Lower lobe of right lung (tissue), 2 donors: ENCODE data around the gene TOB1. TPM values are rescaled to one million over a fixed set of nuclear protein-coding genes. Genes with fewer than 3 reads are reported as not detected.

ENCODE experiments used
- ATAC-seq, 2 donors: fragments of 200-7000 bp; cut with Tn5 transposase; one replicate each; pipeline ENCODE4 v1.9.1; 2020 to 2022; ENCODE audit warnings: mild to moderate bottlenecking in 2 of 2, moderate library complexity in 2 of 2
- DNase-seq: peaks from one replicate; pipeline ENCODE4 v3.0.0-alpha.2; 2020
- H3K27ac ChIP-seq: fragments of 200-600 bp; one replicate; pipeline ENCODE4 v1.8.0; 2022
- H3K27me3 ChIP-seq: fragments of 200-600 bp; one replicate; pipeline ENCODE4 v1.8.0; 2022; ENCODE audit warnings: low read depth
- H3K36me3 ChIP-seq: fragments of 200-600 bp; one replicate; pipeline ENCODE4 v1.8.0; 2022; ENCODE audit warnings: mild to moderate bottlenecking
- H3K4me1 ChIP-seq: fragments of 200-600 bp; one replicate; pipeline ENCODE4 v1.8.0; 2022
- H3K4me3 ChIP-seq: fragments of 200-600 bp; one replicate; pipeline ENCODE4 v1.8.0; 2022; ENCODE audit warnings: mild to moderate bottlenecking
- H3K9me3 ChIP-seq: fragments of 200-600 bp; one replicate; pipeline ENCODE4 v1.8.0; 2022
- intact Hi-C: fragments of 100-400 bp; cut with DNase I; formaldehyde crosslinking; loops from one replicate; pipeline ENCODE4 v1.11.0; 2022
- total RNA-seq: library from RNA; stranded (reverse); fragmentation: NEBNext Ultra II Directional; extraction: Animal tissue kit (Norgen Biotek cat#: 25700); gene quantifications from one replicate; pipeline ENCODE4 v1.2.1, GENCODE V29; 2021
- TF ChIP-seq, protein P1 (sequence below): fragments of 200-600 bp; IDR thresholded peaks from one replicate; pipeline ENCODE4 v1.8.0; 2022; ENCODE audit warnings: antibody characterized with exemption, mild to moderate bottlenecking
- donor health status: DM: no; HTN: yes; CAD: no; lungs with severe emphysema.

TOB1 gene
- total RNA-seq, 1 donor from 2014 or later: 72.9 TPM

DNA sequence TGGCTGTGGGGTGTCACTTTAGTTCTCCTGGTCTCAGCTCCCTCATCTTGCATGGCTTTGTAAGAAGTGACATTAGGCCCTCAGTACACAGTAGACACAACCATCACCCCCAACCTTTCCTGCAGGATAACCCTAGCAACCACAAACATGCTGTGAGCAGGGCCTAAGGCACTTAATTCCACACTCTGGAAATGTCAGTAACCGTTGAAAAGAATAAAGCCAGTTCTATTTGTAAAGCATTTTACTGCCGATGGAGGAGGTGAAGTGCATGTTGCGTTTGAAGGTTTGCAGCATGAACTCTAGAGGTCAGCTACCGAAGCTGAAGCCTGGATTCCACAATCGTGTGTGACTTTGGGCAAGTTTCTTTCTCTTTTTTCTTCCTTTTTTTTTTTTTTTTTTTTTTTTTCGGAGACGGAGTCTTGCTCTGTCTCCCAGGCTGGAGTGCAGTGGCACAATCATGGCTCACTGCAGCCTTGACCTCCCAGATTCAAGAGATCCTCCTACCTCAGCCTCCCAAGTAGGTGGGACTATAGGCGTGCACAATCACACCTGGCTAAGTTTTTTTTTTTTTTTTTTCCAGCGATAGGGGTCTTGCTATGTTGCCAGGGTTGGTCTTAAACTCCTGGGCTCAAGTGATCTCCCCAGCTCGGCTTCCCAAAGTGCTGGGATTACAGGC is 26.1 kb upstream of the TOB1 start:
- no peaks in the 10 kb centered on the region for H3K9me3 ChIP-seq
- H3K4me3 ChIP-seq: no peak overlapping the region
- no peaks in the 10 kb centered on the region for H3K36me3 ChIP-seq
- no peaks in the 10 kb centered on the region for H3K27me3 ChIP-seq
- H3K4me1 ChIP-seq: no peaks in the 10 kb centered on the region
- ATAC-seq (no peak), DNase-seq (no peak)
- H3K27ac ChIP-seq: no peak overlapping the region
- intact Hi-C loops: no loop called here
- TF ChIP-seq, protein P1, sequence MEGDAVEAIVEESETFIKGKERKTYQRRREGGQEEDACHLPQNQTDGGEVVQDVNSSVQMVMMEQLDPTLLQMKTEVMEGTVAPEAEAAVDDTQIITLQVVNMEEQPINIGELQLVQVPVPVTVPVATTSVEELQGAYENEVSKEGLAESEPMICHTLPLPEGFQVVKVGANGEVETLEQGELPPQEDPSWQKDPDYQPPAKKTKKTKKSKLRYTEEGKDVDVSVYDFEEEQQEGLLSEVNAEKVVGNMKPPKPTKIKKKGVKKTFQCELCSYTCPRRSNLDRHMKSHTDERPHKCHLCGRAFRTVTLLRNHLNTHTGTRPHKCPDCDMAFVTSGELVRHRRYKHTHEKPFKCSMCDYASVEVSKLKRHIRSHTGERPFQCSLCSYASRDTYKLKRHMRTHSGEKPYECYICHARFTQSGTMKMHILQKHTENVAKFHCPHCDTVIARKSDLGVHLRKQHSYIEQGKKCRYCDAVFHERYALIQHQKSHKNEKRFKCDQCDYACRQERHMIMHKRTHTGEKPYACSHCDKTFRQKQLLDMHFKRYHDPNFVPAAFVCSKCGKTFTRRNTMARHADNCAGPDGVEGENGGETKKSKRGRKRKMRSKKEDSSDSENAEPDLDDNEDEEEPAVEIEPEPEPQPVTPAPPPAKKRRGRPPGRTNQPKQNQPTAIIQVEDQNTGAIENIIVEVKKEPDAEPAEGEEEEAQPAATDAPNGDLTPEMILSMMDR: no peak

DNA sequence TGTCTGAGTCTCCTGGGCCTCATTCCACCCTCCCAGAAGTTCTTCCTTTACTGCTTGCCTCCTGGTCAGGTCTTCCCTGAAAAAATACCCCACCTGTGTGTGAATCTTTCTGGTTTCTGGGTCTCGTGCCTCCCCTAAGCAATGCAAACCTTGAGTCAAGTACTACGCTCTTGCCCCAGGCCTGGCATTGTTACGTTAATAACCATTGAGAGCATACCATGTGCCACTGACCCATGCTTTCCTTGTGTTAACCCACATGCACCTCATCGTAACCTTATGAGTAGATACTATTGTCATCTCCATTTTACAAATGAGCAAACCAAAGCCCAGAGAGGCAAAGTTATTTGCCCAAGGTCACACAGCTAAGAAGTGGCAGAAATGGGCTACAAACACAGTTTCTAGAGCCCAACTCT is 25.4 kb upstream of the TOB1 start:
- TF ChIP-seq, protein P1: no peak
- H3K27ac ChIP-seq: no peak overlapping the region
- H3K4me3 ChIP-seq: no peak overlapping the region
- DNase-seq (no peak), ATAC-seq (no peak)
- H3K9me3 ChIP-seq: no peaks in the 10 kb centered on the region
- no peaks in the 10 kb centered on the region for H3K27me3 ChIP-seq
- no peaks in the 10 kb centered on the region for H3K4me1 ChIP-seq
- intact Hi-C loops: no loop called here
- H3K36me3 ChIP-seq: no peaks in the 10 kb centered on the region

DNA sequence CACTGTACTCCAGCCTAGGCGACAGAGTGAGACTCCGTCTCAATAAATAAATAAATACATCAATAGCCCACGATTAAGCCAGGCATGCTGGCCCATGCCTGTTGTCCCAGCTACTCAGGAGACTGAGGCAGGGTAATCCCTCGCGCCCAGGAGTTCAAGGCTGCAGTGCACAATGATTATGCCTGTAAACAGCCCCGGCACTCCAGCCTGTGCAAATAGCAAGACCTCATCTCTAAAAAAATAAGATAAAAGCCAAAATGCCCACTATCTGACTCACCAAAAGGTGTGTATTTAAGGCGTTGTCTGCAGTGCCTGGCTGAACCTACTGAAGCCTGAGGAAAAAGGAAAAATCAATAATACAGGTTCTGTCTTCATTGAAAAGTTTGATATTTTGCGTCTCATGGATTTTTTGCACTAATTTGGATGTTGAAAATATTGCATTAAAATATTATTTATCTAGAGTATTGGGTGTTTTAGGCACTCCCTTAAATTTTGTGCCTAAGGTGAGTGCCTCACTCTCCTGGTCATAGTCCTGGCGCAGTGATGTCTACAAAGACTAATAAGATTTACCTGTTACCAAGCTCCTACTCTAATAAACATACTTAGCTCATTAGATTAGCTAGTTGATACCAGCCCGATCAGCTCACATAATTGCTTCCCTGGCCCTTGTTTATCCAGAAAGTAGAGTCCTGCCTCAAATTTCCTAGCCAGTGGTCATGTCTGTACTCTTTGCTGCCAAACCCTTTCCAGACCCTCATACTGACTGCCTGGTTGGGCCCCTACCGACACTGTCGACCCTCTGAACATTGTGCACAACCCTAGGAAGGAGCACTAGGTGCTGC is 24.7 kb upstream of the TOB1 start:
- intact Hi-C loops: no loop called here
- ATAC-seq (no peak), DNase-seq (no peak)
- H3K27ac ChIP-seq: no peak overlapping the region
- no peak overlapping the region for H3K4me3 ChIP-seq
- H3K4me1 ChIP-seq: no peaks in the 10 kb centered on the region
- H3K9me3 ChIP-seq: no peaks in the 10 kb centered on the region
- H3K27me3 ChIP-seq: no peaks in the 10 kb centered on the region
- H3K36me3 ChIP-seq: no peaks in the 10 kb centered on the region
- TF ChIP-seq, protein P1: no peak

GRCh38 chr17:50889528-50890118 is 23.5 kb upstream of the TOB1 start:
- Histone ChIP-seq H3K27me3 (no peaks in the 10 kb centered on the region), H3K27ac (no peak overlapping the region), H3K36me3 (no peaks in the 10 kb centered on the region), H3K4me3 (no peak overlapping the region), H3K9me3 (no peaks in the 10 kb centered on the region), H3K4me1 (no peaks in the 10 kb centered on the region)
- intact Hi-C loops: no loop called here
- no peak for ATAC-seq
- no peak for DNase-seq
- TF ChIP-seq, protein P1: no peak

- H3K36me3 ChIP-seq: no peaks in the 10 kb centered on the region
- no peaks in the 10 kb centered on the region for H3K9me3 ChIP-seq
- H3K4me3 ChIP-seq: no peak overlapping the region
- TF ChIP-seq, protein P1: no peak
- H3K4me1 ChIP-seq: no peaks in the 10 kb centered on the region
- H3K27ac ChIP-seq: no peak overlapping the region
- ATAC-seq: no peak
- intact Hi-C loops: no loop called here
- H3K27me3 ChIP-seq: no peaks in the 10 kb centered on the region
- DNase-seq: no peak
These were observed 21.6 kb upstream of the TOB1 start for GRCh38 chr17:50887705-50888245.
